ENCODE data around the gene HAPSTR1.
"Not testable (repeated sequence)": the region's sequence is repeated elsewhere in the genome, so short reads cannot be mapped to it uniquely, and the experiment has no call there.

HAPSTR1 gene

DNA sequence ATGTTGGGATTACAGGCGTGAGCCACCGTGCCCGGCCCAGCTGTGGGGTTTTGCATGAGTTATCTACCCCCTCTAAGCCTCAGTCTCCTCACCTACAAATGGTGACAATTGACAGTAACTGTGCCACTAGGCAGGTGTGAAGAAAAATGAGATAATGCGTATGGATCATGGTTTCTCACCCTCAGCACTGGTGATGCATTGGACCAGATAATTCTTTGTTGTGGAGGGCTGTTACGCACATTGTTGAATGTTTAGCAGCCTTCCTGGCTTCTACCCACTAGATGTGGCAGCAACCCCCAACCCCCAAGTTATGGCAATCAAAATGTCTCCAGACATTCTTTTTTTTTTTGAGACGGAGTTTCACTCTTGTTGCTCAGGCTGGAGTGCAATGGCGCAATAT lies 9.0 kb upstream of the HAPSTR1 start:
- ATAC-seq: no peak
- no peak for DNase-seq
- peaks cover 27% of the 10 kb centered on the region for H3K4me1 Mint-ChIP-seq
- no peak overlapping the region for H3K4me3 Mint-ChIP-seq
- no peaks in the 10 kb centered on the region for H3K27me3 Mint-ChIP-seq
- H3K9me3 Mint-ChIP-seq: peaks cover 0 to 13% of the 10 kb centered on the region in 2 donors
- H3K27ac Mint-ChIP-seq: no peak overlapping the region

DNA sequence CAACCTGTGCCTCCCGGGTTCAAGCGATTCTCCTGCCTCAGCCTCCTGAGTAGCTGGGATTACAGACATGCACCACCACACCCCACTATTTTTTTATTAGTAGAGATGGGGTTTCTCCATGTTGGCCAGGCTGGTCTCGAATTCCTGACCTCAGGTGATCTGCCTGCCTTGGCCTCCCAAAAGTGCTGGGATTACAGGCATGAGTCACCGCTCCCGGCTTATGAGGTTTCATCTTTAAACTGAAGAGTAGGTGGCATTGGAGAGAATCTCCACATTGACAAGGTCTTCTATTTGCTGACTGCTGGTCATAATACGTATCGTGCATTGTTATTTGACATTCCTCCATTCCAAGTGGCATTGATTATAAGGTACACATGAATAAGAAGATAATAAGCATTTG lies 3.7 kb upstream of the HAPSTR1 start:
- ATAC-seq, H3K9me3 Mint-ChIP-seq, H3K27ac Mint-ChIP-seq, H3K4me3 Mint-ChIP-seq, H3K27me3 Mint-ChIP-seq, DNase-seq: not testable (repeated sequence)
- peaks cover 11% of the 10 kb centered on the region for H3K4me1 Mint-ChIP-seq

- ATAC-seq (no peak), DNase-seq (no peak)
- Mint-ChIP-seq H3K27ac (no peak overlapping the region), H3K27me3 (no peaks in the 10 kb centered on the region), H3K4me1 (peaks cover 22% of the 10 kb centered on the region), H3K4me3 (no peak overlapping the region), H3K9me3 (no peaks in the 10 kb centered on the region)
Observed at GRCh38 chr16:9088848-9089247, 2.6 kb upstream of the HAPSTR1 start.

- H3K9me3 Mint-ChIP-seq: no peaks in the 10 kb centered on the region
- H3K4me1 Mint-ChIP-seq: peaks cover 26% of the 10 kb centered on the region
- H3K27ac Mint-ChIP-seq: peak overlapping the region; percentile 99
- DNase-seq (no peak), ATAC-seq (no peak)
- peak overlapping the region; percentile 84 to 94 for H3K4me3 Mint-ChIP-seq
- no peaks in the 10 kb centered on the region for H3K27me3 Mint-ChIP-seq
Observed at GRCh38 chr16:9089660-9090059, 1.8 kb upstream of the HAPSTR1 start.

DNA sequence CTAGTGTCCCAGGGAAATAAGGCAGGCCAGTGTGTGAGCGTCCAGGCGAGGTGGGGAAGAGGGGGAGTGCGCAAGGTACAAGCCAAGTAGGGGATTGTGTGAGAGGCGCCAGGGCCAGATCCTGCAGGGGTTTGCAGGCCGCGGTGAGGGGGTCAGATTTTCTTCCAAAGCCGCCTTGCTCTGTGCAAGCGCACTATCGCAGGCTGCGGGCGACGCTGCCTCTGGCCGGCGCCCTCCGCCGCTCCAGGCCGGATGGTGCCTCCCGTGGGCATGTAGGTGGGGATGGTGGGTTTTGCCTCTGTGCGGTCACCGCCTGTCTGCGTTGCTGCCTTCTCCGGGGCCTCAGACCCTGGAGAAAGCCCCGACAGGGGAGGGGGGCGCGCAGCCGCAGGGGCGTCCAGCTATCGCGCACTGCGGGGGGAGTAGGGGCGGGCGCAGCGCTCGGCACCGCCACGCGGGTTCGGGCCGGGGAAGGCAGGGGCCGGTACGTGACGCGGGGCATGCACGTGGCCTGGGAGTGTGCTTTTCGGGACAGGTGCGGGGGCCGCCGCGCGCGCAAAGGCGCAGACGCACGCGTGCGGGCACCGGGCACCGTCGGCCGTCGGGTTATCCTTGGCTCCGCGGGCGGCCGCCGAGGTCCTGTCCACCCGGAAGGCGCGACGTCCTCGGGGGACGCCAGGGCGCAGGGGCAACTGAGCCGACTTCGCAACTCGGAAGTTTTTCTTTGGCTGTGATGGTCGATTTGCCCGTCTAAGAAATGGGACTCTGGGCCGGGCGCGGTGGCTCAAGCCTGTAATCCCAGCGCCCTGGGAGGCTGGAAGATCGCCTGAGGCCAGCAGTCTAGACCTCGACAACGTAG lies 1.1 kb upstream of the HAPSTR1 start:
- peak overlapping the region; percentile 99 for H3K27ac Mint-ChIP-seq
- peak; percentile 13 for ATAC-seq
- no peaks in the 10 kb centered on the region for H3K9me3 Mint-ChIP-seq
- H3K4me1 Mint-ChIP-seq: peaks cover 33% of the 10 kb centered on the region
- no peaks in the 10 kb centered on the region for H3K27me3 Mint-ChIP-seq
- peak overlapping the region; percentile 84 to 94 for H3K4me3 Mint-ChIP-seq
- peak; percentile 50 to 59 for DNase-seq

GRCh38 chr16:9091867-9092281 lies 430 bp downstream of the HAPSTR1 start:
- Mint-ChIP-seq H3K4me1 (peaks cover 48% of the 10 kb centered on the region), H3K9me3 (no peaks in the 10 kb centered on the region), H3K4me3 (peak overlapping the region; percentile 53 to 84), H3K27ac (peak overlapping the region in 1 of 2 donors; percentile 91), H3K27me3 (no peaks in the 10 kb centered on the region)
- peak; percentile 58 to 65 for DNase-seq
- ATAC-seq: peak; percentile 34

DNA sequence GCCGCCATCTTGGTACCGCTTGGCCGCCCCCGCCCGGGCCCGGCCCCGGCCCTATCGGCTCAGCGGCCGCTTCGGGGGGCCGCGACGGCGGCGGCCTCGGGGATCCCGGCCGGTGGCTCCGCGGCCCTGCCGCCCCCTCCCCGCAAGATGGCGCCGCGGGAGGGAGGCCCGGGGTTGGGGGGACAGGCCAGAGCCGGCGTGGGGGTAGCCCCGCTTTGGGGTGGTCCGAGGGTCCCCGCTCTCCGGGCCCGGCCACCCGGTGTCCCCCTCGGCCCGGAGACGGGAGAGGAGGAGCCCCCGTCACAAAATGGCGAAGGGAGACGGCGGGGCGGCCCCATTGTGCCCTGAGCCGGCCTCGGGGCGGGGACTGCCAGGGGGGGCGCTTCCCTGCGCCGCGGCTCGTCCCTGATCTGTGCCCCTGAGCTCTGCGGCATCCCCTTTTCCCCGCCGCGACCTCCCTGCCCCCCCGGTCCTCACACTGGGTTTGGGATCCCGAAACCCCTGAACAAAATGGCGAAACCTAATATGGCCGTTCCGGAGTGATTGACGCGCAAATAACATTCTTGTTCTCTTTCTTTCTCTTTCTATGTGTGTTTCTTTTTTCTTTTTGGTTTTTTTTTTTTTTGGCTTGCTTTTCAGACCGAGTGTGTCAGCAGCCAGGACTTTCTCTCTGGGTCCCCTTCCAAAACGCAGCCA lies 986 bp downstream of the HAPSTR1 start:
- H3K27ac Mint-ChIP-seq: peak overlapping the region; percentile 97 to 99
- DNase-seq: peak; percentile 64 to 65
- H3K9me3 Mint-ChIP-seq: no peaks in the 10 kb centered on the region
- H3K4me1 Mint-ChIP-seq: peaks cover 54% of the 10 kb centered on the region
- peak overlapping the region; percentile 89 to 97 for H3K4me3 Mint-ChIP-seq
- ATAC-seq: peak; percentile 1
- H3K27me3 Mint-ChIP-seq: no peaks in the 10 kb centered on the region

- H3K27me3 Mint-ChIP-seq: no peaks in the 10 kb centered on the region
- peak overlapping the region; percentile 97 to 99 for H3K27ac Mint-ChIP-seq
- peaks cover 59% of the 10 kb centered on the region for H3K4me1 Mint-ChIP-seq
- ATAC-seq (no peak), DNase-seq (peak; percentile 41 to 44)
- peak overlapping the region; percentile 89 to 97 for H3K4me3 Mint-ChIP-seq
- H3K9me3 Mint-ChIP-seq: no peaks in the 10 kb centered on the region
Observed at GRCh38 chr16:9092978-9093344, 1.5 kb downstream of the HAPSTR1 start.

DNA sequence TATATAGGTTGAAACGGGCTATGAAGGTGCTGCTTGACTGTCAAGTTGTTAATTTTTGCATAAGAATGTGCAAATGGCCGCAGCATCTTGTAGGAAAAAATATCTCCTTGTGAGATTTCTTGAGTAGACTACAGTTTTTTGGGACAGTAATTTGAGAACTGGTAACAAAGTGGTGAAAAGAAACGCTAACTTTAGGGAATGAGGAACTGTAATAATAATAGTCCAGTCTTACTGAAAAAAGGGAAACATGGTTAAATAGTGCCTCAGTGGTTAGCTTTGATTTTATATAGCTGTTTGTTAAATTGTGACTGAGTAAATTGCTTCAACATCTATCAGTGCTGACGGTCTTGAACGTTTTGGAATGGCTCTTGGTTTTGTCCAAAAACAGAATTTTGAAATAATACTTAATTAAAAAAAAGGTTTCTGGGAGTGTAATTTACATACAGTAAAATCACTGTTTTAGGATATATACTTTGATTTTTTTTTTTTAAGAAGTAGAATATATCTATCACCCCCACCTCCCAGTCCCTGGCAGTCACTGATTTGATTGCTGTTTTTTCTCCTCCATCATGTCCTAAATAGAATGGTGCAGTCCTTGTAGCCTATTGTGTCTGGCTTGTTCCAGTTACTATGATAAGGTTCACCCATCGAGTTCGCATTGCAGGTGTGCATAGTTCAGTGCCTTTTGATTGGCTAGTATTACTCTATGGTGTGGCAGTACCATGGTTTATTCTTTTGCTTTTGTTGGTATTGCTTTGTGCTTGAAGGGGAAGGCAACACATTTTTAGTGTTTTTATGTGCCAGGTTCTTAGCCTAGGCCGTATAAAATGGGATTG lies 2.8 kb downstream of the HAPSTR1 start:
- ATAC-seq (no peak), DNase-seq (no peak)
- peak overlapping the region; percentile 72 for H3K27ac Mint-ChIP-seq
- peak overlapping the region; percentile 89 to 97 for H3K4me3 Mint-ChIP-seq
- H3K9me3 Mint-ChIP-seq: no peaks in the 10 kb centered on the region
- no peaks in the 10 kb centered on the region for H3K27me3 Mint-ChIP-seq
- peaks cover 72% of the 10 kb centered on the region for H3K4me1 Mint-ChIP-seq

DNA sequence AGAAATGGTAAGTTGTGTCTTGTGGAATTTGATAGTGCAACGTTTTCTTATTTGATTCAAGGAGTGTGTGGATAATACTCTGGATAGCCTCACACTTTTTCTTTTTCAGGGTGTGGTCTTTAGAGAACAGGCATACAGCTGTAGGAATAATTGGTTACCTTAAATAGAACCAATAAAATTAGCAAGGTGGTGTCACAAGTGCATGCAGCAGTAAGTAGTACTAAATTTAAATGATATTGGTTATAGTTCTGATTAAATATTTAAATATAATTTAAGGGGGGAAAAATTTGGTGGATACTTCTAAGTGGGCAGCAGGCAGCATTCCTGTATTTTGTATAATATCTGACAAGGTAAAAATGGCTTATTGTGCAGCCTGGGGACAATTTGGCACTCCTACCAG lies 3.7 kb downstream of the HAPSTR1 start:
- Mint-ChIP-seq H3K27ac (no peak overlapping the region), H3K4me1 (peaks cover 74% of the 10 kb centered on the region), H3K27me3 (no peaks in the 10 kb centered on the region), H3K4me3 (peak overlapping the region; percentile 77 to 89), H3K9me3 (no peaks in the 10 kb centered on the region)
- ATAC-seq (no peak), DNase-seq (no peak)

- H3K27ac Mint-ChIP-seq: peak overlapping the region in 1 of 2 donors; percentile 81
- no peak for ATAC-seq
- H3K4me1 Mint-ChIP-seq: peaks cover 80% of the 10 kb centered on the region
- no peaks in the 10 kb centered on the region for H3K27me3 Mint-ChIP-seq
- no peaks in the 10 kb centered on the region for H3K9me3 Mint-ChIP-seq
- H3K4me3 Mint-ChIP-seq: peak overlapping the region; percentile 67 to 89
- DNase-seq: no peak
Observed at GRCh38 chr16:9095656-9096397, 4.4 kb downstream of the HAPSTR1 start.

GRCh38 chr16:9096416-9096952 lies 5.0 kb downstream of the HAPSTR1 start:
- Mint-ChIP-seq H3K4me3 (peak overlapping the region; percentile 71 to 89), H3K4me1 (peaks cover 86% of the 10 kb centered on the region), H3K27ac (peak overlapping the region in 1 of 2 donors; percentile 42), H3K9me3 (no peaks in the 10 kb centered on the region), H3K27me3 (no peaks in the 10 kb centered on the region)
- ATAC-seq (no peak), DNase-seq (no peak)

- Mint-ChIP-seq H3K27ac (peak overlapping the region in 1 of 2 donors; percentile 87), H3K9me3 (no peaks in the 10 kb centered on the region), H3K4me3 (peak overlapping the region; percentile 71 to 72), H3K27me3 (no peaks in the 10 kb centered on the region), H3K4me1 (peaks cover 96% of the 10 kb centered on the region)
- DNase-seq: no peak
- ATAC-seq: no peak
Observed at GRCh38 chr16:9097266-9098219, 6.1 kb downstream of the HAPSTR1 start.
